ENCODE results near the gene AMOTL2.

DNA sequence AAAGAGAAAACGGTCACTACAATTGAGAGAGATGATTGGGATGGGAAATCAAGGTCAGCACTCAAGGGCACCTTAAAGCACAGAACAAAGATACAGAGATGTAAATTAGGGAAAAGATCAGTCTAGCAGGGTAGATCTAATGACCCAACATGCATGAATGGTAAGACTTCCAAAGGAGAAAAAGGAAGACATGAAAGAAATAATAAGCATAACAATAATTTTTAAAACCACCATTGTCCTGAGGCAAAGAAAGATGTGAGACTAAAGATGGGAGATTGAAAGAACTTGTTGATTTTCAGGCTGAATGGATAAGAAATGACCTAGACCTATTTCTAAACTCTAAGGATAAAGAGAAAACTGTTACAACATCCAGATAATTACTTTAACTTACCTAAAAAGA, 34.8 kb upstream of the AMOTL2 start:
- TF ChIP-seq POLR2AphosphoS5 (IDR thresholded peaks at IDR 0.05; ENCODE audit: low read depth, low read length) (no peak), TAF1 (IDR thresholded peaks at IDR 0.05; ENCODE audit: borderline replicate concordance, insufficient read depth, low read length) (no peak), FOXP2 (optimal IDR thresholded peaks at IDR 0.05; ENCODE audit: borderline replicate concordance, extremely low read depth, extremely low read length, insufficient read depth) (no peak)
- TF ChIP-seq, protein P1, sequence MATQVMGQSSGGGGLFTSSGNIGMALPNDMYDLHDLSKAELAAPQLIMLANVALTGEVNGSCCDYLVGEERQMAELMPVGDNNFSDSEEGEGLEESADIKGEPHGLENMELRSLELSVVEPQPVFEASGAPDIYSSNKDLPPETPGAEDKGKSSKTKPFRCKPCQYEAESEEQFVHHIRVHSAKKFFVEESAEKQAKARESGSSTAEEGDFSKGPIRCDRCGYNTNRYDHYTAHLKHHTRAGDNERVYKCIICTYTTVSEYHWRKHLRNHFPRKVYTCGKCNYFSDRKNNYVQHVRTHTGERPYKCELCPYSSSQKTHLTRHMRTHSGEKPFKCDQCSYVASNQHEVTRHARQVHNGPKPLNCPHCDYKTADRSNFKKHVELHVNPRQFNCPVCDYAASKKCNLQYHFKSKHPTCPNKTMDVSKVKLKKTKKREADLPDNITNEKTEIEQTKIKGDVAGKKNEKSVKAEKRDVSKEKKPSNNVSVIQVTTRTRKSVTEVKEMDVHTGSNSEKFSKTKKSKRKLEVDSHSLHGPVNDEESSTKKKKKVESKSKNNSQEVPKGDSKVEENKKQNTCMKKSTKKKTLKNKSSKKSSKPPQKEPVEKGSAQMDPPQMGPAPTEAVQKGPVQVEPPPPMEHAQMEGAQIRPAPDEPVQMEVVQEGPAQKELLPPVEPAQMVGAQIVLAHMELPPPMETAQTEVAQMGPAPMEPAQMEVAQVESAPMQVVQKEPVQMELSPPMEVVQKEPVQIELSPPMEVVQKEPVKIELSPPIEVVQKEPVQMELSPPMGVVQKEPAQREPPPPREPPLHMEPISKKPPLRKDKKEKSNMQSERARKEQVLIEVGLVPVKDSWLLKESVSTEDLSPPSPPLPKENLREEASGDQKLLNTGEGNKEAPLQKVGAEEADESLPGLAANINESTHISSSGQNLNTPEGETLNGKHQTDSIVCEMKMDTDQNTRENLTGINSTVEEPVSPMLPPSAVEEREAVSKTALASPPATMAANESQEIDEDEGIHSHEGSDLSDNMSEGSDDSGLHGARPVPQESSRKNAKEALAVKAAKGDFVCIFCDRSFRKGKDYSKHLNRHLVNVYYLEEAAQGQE (IDR thresholded peaks at IDR 0.05; ENCODE audit: insufficient read depth in 1 of 2, low read depth in 2 of 2, low read length in 2 of 2) = no peak

Measured in PFSK-1 (cell line).